Neuronal stem cell (in vitro differentiated cells): Measurements from ENCODE around the gene RNU6-9. TPM values are rescaled to one million over a fixed set of nuclear protein-coding genes. Genes with fewer than 3 reads are reported as not detected.

Experiments
- small RNA-seq: library from polyadenylated mRNA; stranded (forward); fragments of <200 nt; extraction: miRNeasy Mini kit (QIAGEN cat#:217004); gene quantifications from one replicate; pipeline ENCODE3, GENCODE V24; 2013; ENCODE audit not compliant: insufficient read depth

Gene RNU6-9

Small RNA genes lying within 50 kb of the gene (small RNA-seq; reads per million reads assigned to genes)
- gene RNU6-9: not detected
